ENCODE data around the gene CLEC4M.

DNA sequence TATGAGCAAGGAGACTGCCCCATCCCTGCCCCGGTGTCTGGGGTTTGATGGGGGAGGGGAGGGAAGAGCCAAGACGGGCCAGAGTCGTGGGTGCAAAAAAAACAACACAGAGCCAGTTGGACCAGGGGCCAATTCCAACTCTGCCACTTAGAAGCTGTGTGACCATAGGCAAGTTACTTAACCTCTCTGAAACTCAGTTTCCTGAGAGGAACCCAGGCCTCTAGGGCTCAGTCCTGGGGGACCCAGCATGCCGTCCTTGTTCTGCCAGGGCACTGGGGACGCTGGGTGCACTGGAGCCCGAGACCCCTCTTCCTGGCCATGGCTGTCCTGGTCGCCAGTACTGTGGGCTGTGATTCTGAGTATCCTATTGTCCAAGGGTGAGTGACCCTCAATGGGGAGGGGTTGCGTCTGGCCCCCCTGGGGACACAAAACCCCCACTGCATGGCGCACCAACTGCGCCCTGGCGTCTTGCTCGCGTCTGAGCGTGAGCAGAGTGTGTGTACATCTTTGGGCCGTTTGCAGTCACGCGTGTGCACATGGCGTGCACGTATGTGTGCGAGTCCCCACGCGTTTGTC, 24.6 kb downstream of the CLEC4M start:
- TF ChIP-seq CTCF (IDR thresholded peaks at IDR 0.05 in 4 of 5, conservative IDR thresholded peaks at IDR 0.05 in 1 of 5) (no peak), POLR2A (IDR thresholded peaks at IDR 0.05) (no peak)

Data from gastrocnemius medialis (tissue), 4 donors.